Neural cell (in vitro differentiated cells): ENCODE measurements around the gene CSGALNACT2. TPM values are rescaled to one million over a fixed set of nuclear protein-coding genes. Genes with fewer than 3 reads are reported as not detected.

Source experiments
- H2AFZ ChIP-seq: fragments of 200-600, 300-800 bp; sonication (generic), shearing (Covaris generic); 2 replicates; pipeline ENCODE4 v1.6.0; 2014; ENCODE audit warnings: low read depth, mild to moderate bottlenecking, antibody characterized with exemption, low read length, moderate library complexity
- H3F3A ChIP-seq: fragments of 200-600 bp; shearing (Covaris generic); 2 replicates; pipeline ENCODE4 v1.6.1; 2016; ENCODE audit warnings: mild to moderate bottlenecking, moderate library complexity, mixed read lengths, antibody characterized with exemption, low read length; ENCODE audit not compliant: insufficient read depth, poor library complexity, severe bottlenecking
- H3K27ac ChIP-seq: fragments of 200-600, 300-800 bp; sonication (generic), shearing (Covaris generic); 2 replicates; pipeline ENCODE4 v1.5.1; 2014; ENCODE audit warnings: mild to moderate bottlenecking, low read length, moderate library complexity
- H3K27me3 ChIP-seq: fragments of 300-800, 200-600 bp; sonication (generic), shearing (Covaris generic); 2 replicates; pipeline ENCODE4 v1.6.0; 2014; ENCODE audit warnings: mild to moderate bottlenecking, low read depth, low read length, moderate library complexity; ENCODE audit not compliant: insufficient read depth
- H3K36me3 ChIP-seq: fragments of 300-800, 200-600 bp; sonication (generic), shearing (Covaris generic); 2 replicates; pipeline ENCODE4 v1.5.1; 2014; ENCODE audit warnings: mild to moderate bottlenecking, antibody characterized with exemption, low read length, moderate library complexity; ENCODE audit not compliant: insufficient read depth
- H3K4me2 ChIP-seq: fragments of 300-800, 200-600 bp; sonication (generic), shearing (Covaris generic); 2 replicates; pipeline ENCODE4 v1.6.0; 2014; ENCODE audit warnings: mild to moderate bottlenecking, low read length
- H3K4me3 ChIP-seq: fragments of 300-800, 200-600 bp; sonication (generic), shearing (Covaris generic); 2 replicates; pipeline ENCODE4 v1.5.1; 2014; ENCODE audit warnings: mild to moderate bottlenecking, low read length, moderate library complexity
- H3K79me2 ChIP-seq: fragments of 200-600 bp; shearing (Covaris generic); replicated peaks from 2 replicates; pipeline ENCODE4 v1.6.0; 2014; ENCODE audit warnings: mild to moderate bottlenecking, low read length, moderate library complexity; ENCODE audit not compliant: insufficient read depth
- H3K9ac ChIP-seq: fragments of 300-800, 200-600 bp; sonication (generic), shearing (Covaris generic); 2 replicates; pipeline ENCODE4 v1.6.1; 2016; ENCODE audit warnings: mild to moderate bottlenecking, low read length, mixed read lengths
- H3K9me2 ChIP-seq: fragments of 200-600 bp; shearing (Covaris generic); 2 replicates; pipeline ENCODE4 v1.6.1; 2016; ENCODE audit warnings: mild to moderate bottlenecking, low read length, mixed read lengths; ENCODE audit not compliant: insufficient read depth
- H3K9me3 ChIP-seq: fragments of 200-600, 300-800 bp; sonication (generic), shearing (Covaris generic); 2 replicates; pipeline ENCODE4 v1.6.1; 2016; ENCODE audit warnings: mild to moderate bottlenecking, mixed run types, low read length, moderate library complexity, mixed read lengths
- H4K20me1 ChIP-seq: fragments of 200-600 bp; shearing (Covaris generic); 2 replicates; pipeline ENCODE4 v1.6.1; 2016; ENCODE audit warnings: mild to moderate bottlenecking, mixed run types; ENCODE audit not compliant: insufficient read depth
- CTCF ChIP-seq: fragments of 450-650 bp; IDR thresholded peaks from 2 replicates; pipeline ENCODE4 v1.5.1; 2014; ENCODE audit warnings: antibody characterized with exemption, mild to moderate bottlenecking, moderate library complexity; ENCODE audit not compliant: poor library complexity, severe bottlenecking
- EP300 ChIP-seq: fragments of 450-650 bp; conservative IDR thresholded peaks from 2 replicates; pipeline ENCODE4 v1.6.1; 2014; ENCODE audit warnings: antibody characterized with exemption, mild to moderate bottlenecking, moderate library complexity; ENCODE audit not compliant: poor library complexity, severe bottlenecking
- EZH2 ChIP-seq: fragments of 200-600, 300-800 bp; shearing (Covaris generic), sonication (generic); IDR thresholded peaks from 2 replicates; pipeline ENCODE4 v1.6.1; 2014; ENCODE audit warnings: antibody characterized with exemption, low read length, borderline replicate concordance, mild to moderate bottlenecking; ENCODE audit not compliant: insufficient read depth, poor library complexity, severe bottlenecking
- MXI1 ChIP-seq: fragments of 450-650 bp; conservative IDR thresholded peaks from 2 replicates; pipeline ENCODE4 v1.6.1; 2014; ENCODE audit warnings: antibody characterized with exemption, mild to moderate bottlenecking; ENCODE audit not compliant: poor library complexity, severe bottlenecking
- POLR2AphosphoS5 ChIP-seq: IDR thresholded peaks from 2 replicates; pipeline ENCODE4 v1.6.1; 2012
- RAD21 ChIP-seq: fragments of 450-650 bp; conservative IDR thresholded peaks from 2 replicates; pipeline ENCODE4 v1.6.1; 2014; ENCODE audit warnings: antibody characterized with exemption, mild to moderate bottlenecking, moderate library complexity
- REST ChIP-seq: IDR thresholded peaks from 2 replicates; pipeline ENCODE4 v1.6.1; 2012; ENCODE audit warnings: borderline replicate concordance
- SMC3 ChIP-seq: fragments of 450-650 bp; conservative IDR thresholded peaks from 2 replicates; pipeline ENCODE4 v1.6.1; 2014; ENCODE audit warnings: antibody characterized with exemption, mild to moderate bottlenecking, moderate library complexity; ENCODE audit not compliant: poor library complexity
- TAF1 ChIP-seq: IDR thresholded peaks from 2 replicates; pipeline ENCODE4 v1.6.1; 2012; ENCODE audit warnings: low read depth
- polyA plus RNA-seq: library from polyadenylated mRNA; depleted of rRNA; stranded (reverse); fragments of >200 nt; gene quantifications from 2 replicates; pipeline ENCODE4 v1.2.3, GENCODE V29; 2014

Gene CSGALNACT2
- polyA plus RNA-seq, 1 donor from 2014 or later = 20.7 TPM

- Histone ChIP-seq H3K27me3 (peaks cover 42% of the 10 kb centered on the region), H2AFZ (no peak overlapping the region), H3K27ac (no peak overlapping the region), H3K9me3 (no peaks in the 10 kb centered on the region), H3K79me2 (no peaks in the 10 kb centered on the region), H3K4me2 (no peak overlapping the region), H3K9me2 (no peaks in the 10 kb centered on the region), H3F3A (no peaks in the 10 kb centered on the region), H3K4me3 (no peak overlapping the region), H3K9ac (no peak overlapping the region), H4K20me1 (no peaks in the 10 kb centered on the region), H3K36me3 (no peaks in the 10 kb centered on the region)
- TF ChIP-seq TAF1 (no peak), SMC3 (no peak), RAD21 (no peak), CTCF (no peak), MXI1 (no peak), EP300 (no peak), EZH2 (no peak), REST (no peak), POLR2AphosphoS5 (no peak)
These were observed 93.4 kb downstream of the CSGALNACT2 start for GRCh38 chr10:43231523-43232078.

GRCh38 chr10:43233601-43234430 is 95.6 kb downstream of the CSGALNACT2 start:
- H3K27me3 ChIP-seq = peaks cover 29% of the 10 kb centered on the region
- H3K36me3 ChIP-seq = no peaks in the 10 kb centered on the region
- no peaks in the 10 kb centered on the region for H3K9me2 ChIP-seq
- no peaks in the 10 kb centered on the region for H3K79me2 ChIP-seq
- no peak for TF ChIP-seq POLR2AphosphoS5
- no peak for TF ChIP-seq SMC3
- no peak for TF ChIP-seq RAD21
- TF ChIP-seq CTCF = no peak
- no peak for TF ChIP-seq EZH2
- no peak for TF ChIP-seq EP300
- no peak for TF ChIP-seq TAF1
- no peak for TF ChIP-seq MXI1
- no peak for TF ChIP-seq REST
- H3F3A ChIP-seq = no peaks in the 10 kb centered on the region
- H3K4me3 ChIP-seq = no peak overlapping the region
- H3K27ac ChIP-seq = no peak overlapping the region
- no peaks in the 10 kb centered on the region for H3K9me3 ChIP-seq
- no peak overlapping the region for H2AFZ ChIP-seq
- no peaks in the 10 kb centered on the region for H4K20me1 ChIP-seq
- H3K9ac ChIP-seq = no peak overlapping the region
- no peak overlapping the region for H3K4me2 ChIP-seq
